ENCODE data around the gene PDE3A.

DNA sequence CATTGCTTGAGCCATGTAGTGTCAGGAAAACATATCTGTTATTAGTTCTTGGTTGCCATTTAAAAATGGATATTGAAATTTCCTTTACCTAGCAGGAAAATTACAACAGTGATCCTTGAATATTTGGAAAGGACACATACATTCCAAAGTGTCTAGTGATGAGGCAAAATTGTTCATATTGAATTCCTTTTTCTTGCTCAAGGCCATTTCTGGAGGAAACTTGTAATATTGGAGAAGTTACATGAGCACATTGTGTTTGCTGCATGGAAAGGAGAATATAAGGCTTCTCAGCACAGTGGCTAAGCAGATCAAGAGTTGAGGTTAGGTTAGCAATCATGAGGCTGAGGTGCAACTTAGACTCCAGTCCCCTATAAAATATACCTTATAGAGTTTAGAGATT lies 121.9 kb downstream of the PDE3A start:
- TF ChIP-seq GATA2 (IDR thresholded peaks at IDR 0.05; ENCODE audit: low read depth, low read length) = no peak
- no peak for TF ChIP-seq GATA3 (IDR thresholded peaks at IDR 0.05; ENCODE audit: low read depth, low read length)

Data from SH-SY5Y (cell line).